K562 (cell line): ENCODE results near the gene GFOD1. TPM values are rescaled to one million over a fixed set of nuclear protein-coding genes. Genes with fewer than 3 reads are reported as not detected.

Experiments
- CBX1 ChIP-seq: sonication (generic); IDR thresholded peaks from 2 replicates; pipeline ENCODE4 v1.6.1; 2016; ENCODE audit warnings: antibody characterized with exemption, low read depth, mild to moderate bottlenecking
- CHCHD3 ChIP-seq: fragments of 250-450 bp; sonication (Bioruptor Pico); IDR thresholded peaks from 2 replicates; pipeline ENCODE4 v2.1.2; 2022; ENCODE audit warnings: mild to moderate bottlenecking
- CHD2 ChIP-seq: IDR thresholded peaks from 2 replicates; pipeline ENCODE4 v1.6.1; 2011; ENCODE audit warnings: low read depth, low read length
- FOXJ3 ChIP-seq: sonication (generic); formaldehyde crosslinking; IDR thresholded peaks from 2 replicates; pipeline ENCODE4 v1.4.0; 2020; ENCODE audit warnings: mild to moderate bottlenecking, missing genetic modification reagents
- HNRNPUL1 ChIP-seq: fragments of 200-400 bp; formaldehyde crosslinking; IDR thresholded peaks from 2 replicates; pipeline ENCODE4 v1.6.1; 2017; ENCODE audit warnings: low read length
- KLF6 ChIP-seq: fragments of 250-450 bp; sonication (Bioruptor Pico); IDR thresholded peaks from 2 replicates; pipeline ENCODE4 v1.4.0; 2020; ENCODE audit warnings: mild to moderate bottlenecking, moderate library complexity, borderline replicate concordance
- MCM7 ChIP-seq, 2 experiments: fragments of 450-650 bp; IDR thresholded peaks; 2 replicates each; pipeline ENCODE4 v1.6.1; 2016 to 2018
- NFIX ChIP-seq: fragments of 250-450 bp; sonication (Bioruptor Pico); IDR thresholded peaks from 2 replicates; pipeline ENCODE4 v1.4.0; 2020; ENCODE audit warnings: low read depth, mild to moderate bottlenecking, moderate library complexity
- POLR2A ChIP-seq: fragments of 450-650 bp; conservative IDR thresholded peaks from 2 replicates; pipeline ENCODE4 v1.6.1; 2016
- TAF9B ChIP-seq: fragments of 450-650 bp; IDR thresholded peaks from 2 replicates; pipeline ENCODE4 v1.6.1; 2018; ENCODE audit warnings: mild to moderate bottlenecking; ENCODE audit not compliant: partially characterized antibody
- ZNF140 ChIP-seq: fragments of 250-450 bp; sonication (Bioruptor Pico); IDR thresholded peaks from 2 replicates; pipeline ENCODE4 v1.8.0; 2021; ENCODE audit warnings: moderate library complexity, mild to moderate bottlenecking, inconsistent platforms
- ZNF197 ChIP-seq: fragments of 200-800 bp; sonication (Bioruptor generic); IDR thresholded peaks from 2 replicates; pipeline ENCODE4 v1.6.1; 2016; ENCODE audit warnings: low read depth, missing genetic modification characterization, missing compliant biosample characterization
- ZNF274 ChIP-seq: IDR thresholded peaks from 2 replicates; pipeline ENCODE4 v1.6.1; 2011; ENCODE audit warnings: low read depth, mild to moderate bottlenecking, low read length, moderate library complexity, borderline replicate concordance
- ZNF583 ChIP-seq: fragments of 250-450 bp; sonication (Bioruptor Pico); IDR thresholded peaks from 2 replicates; pipeline ENCODE4 v1.4.0; 2020
- ZNF707 ChIP-seq: fragments of 250-450 bp; sonication (Bioruptor Pico); conservative IDR thresholded peaks from 2 replicates; pipeline ENCODE4 v1.8.0; 2022; ENCODE audit warnings: inconsistent platforms, mild to moderate bottlenecking, moderate library complexity
- polyA plus RNA-seq, 8 experiments: library from polyadenylated mRNA; depleted of rRNA in 4 of 8; stranded (reverse) in 5 of 8; unstranded in 3 of 8; fragments of >200 nt; fragmentation: Nextera tagmentation in 2 of 8; fragmentation: Illumina TruSeq in 1 of 8; extraction: Ambion mirVana in 2 of 8; extraction: Trizol in 1 of 8; gene quantifications; 2 replicates each; pipeline versions ENCODE4 v1.2.1 to v1.2.3, GENCODE V29; 2011 to 2014; ENCODE audit warnings: inconsistent platforms in 1 of 8, missing spikeins in 1 of 8
- total RNA-seq, 7 experiments: library from RNA; depleted of rRNA in 6 of 7; stranded (reverse); fragments of >200 nt in 6 of 7; fragmentation: Illumina TruSeq in 2 of 7; extraction: Trizol in 2 of 7; gene quantifications; 2 replicates each; pipeline versions ENCODE4 v1.2.1 to v1.2.3, GENCODE V29; 2011 to 2021; ENCODE audit warnings: low replicate concordance in 1 of 7
- TF ChIP-seq, protein P1 (sequence below): fragments of 450-650 bp; IDR thresholded peaks from 2 replicates; pipeline ENCODE4 v1.6.1; 2016; ENCODE audit warnings: low read depth, mild to moderate bottlenecking, moderate library complexity
- TF ChIP-seq, protein P2 (sequence below), 3 experiments: fragments of 200-800 bp in 1 of 3; fragments of 250-450 bp in 1 of 3; fragments of 450-650 bp in 1 of 3; sonication (Bioruptor Pico) in 1 of 3; sonication (Bioruptor generic) in 1 of 3; formaldehyde crosslinking in 1 of 3; IDR thresholded peaks; 2 replicates each; pipeline versions ENCODE4 v1.6.1 to v1.8.0; 2016 to 2022; ENCODE audit warnings: mild to moderate bottlenecking in 2 of 3, missing genetic modification characterization in 2 of 3, missing compliant biosample characterization in 1 of 3, moderate library complexity in 1 of 3
- TF ChIP-seq, protein P3 (sequence below): fragments of 450-650 bp; formaldehyde crosslinking; IDR thresholded peaks from 2 replicates; pipeline ENCODE4 v1.4.0; 2022; ENCODE audit warnings: mild to moderate bottlenecking, moderate library complexity
- TF ChIP-seq, protein P4 (sequence below): fragments of 250-450 bp; sonication (Bioruptor Pico); IDR thresholded peaks from 2 replicates; pipeline ENCODE4 v1.8.0; 2022; ENCODE audit warnings: moderate library complexity, mild to moderate bottlenecking, inconsistent platforms
- TF ChIP-seq, protein P5 (sequence below): fragments of 250-450 bp; sonication (Bioruptor Pico); IDR thresholded peaks from 2 replicates; pipeline ENCODE4 v1.5.0; 2021
- TF ChIP-seq, protein P6 (sequence below): fragments of 250-450 bp; sonication (Bioruptor Pico); IDR thresholded peaks from 2 replicates; pipeline ENCODE4 v1.8.0; 2022; ENCODE audit warnings: inconsistent platforms, mild to moderate bottlenecking, moderate library complexity, borderline replicate concordance

Gene GFOD1
- total and polyA plus RNA-seq, 9 of the 15 experiments (the other 6 are each of a cell fraction or from before 2014, with no cell fraction given) = 3.8 to 12.0 (median 8.2) TPM

DNA sequence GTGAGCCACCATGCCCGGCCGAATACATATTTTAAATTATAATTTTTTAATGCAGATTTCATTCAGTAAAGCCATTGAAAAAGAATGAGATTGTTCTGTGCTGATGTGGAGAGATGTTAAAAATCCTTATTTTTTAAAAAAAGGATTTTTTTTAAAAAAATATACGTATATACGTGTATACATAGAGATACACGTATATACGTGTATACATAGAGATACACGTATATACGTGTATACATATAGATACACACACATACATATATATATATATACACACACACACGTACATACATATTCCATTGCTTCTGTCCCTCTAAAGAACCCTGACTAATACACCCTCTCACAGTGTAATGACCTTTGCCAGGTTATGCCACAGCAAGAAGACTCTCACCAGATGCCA, 135.2 kb downstream of the GFOD1 start (continued):
- no peak for TF ChIP-seq KLF6 (CRISPR knock-in tag)
- TF ChIP-seq, protein P1, sequence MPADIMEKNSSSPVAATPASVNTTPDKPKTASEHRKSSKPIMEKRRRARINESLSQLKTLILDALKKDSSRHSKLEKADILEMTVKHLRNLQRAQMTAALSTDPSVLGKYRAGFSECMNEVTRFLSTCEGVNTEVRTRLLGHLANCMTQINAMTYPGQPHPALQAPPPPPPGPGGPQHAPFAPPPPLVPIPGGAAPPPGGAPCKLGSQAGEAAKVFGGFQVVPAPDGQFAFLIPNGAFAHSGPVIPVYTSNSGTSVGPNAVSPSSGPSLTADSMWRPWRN = no peak
- TF ChIP-seq CBX1 = no peak
- TF ChIP-seq ZNF140 (CRISPR knock-in tag) = 0 out of 2 replicates have a peak, but pooled peaks have one; percentile 46
- TF ChIP-seq ZNF274 = no peak
- no peak for TF ChIP-seq MCM7 (IDR thresholded peaks at IDR 0.05)
- TF ChIP-seq, protein P2, sequence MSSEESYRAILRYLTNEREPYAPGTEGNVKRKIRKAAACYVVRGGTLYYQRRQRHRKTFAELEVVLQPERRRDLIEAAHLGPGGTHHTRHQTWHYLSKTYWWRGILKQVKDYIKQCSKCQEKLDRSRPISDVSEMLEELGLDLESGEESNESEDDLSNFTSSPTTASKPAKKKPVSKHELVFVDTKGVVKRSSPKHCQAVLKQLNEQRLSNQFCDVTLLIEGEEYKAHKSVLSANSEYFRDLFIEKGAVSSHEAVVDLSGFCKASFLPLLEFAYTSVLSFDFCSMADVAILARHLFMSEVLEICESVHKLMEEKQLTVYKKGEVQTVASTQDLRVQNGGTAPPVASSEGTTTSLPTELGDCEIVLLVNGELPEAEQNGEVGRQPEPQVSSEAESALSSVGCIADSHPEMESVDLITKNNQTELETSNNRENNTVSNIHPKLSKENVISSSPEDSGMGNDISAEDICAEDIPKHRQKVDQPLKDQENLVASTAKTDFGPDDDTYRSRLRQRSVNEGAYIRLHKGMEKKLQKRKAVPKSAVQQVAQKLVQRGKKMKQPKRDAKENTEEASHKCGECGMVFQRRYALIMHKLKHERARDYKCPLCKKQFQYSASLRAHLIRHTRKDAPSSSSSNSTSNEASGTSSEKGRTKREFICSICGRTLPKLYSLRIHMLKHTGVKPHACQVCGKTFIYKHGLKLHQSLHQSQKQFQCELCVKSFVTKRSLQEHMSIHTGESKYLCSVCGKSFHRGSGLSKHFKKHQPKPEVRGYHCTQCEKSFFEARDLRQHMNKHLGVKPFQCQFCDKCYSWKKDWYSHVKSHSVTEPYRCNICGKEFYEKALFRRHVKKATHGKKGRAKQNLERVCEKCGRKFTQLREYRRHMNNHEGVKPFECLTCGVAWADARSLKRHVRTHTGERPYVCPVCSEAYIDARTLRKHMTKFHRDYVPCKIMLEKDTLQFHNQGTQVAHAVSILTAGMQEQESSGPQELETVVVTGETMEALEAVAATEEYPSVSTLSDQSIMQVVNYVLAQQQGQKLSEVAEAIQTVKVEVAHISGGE (CRISPR knock-in tag; IDR thresholded peaks at IDR 0.05) = peak in 1 of 3 experiments; percentile 64; a peak in 1 of 6 replicates
- TF ChIP-seq TAF9B = no peak
- no peak for TF ChIP-seq CHD2
- TF ChIP-seq ZNF707 (CRISPR knock-in tag) = peak; percentile 62; the same call in 1 of the 2 replicates
- peak; percentile 73 for TF ChIP-seq NFIX
- no peak for TF ChIP-seq ZNF197 (CRISPR knock-in tag)
- no peak for TF ChIP-seq HNRNPUL1
- TF ChIP-seq, protein P3, sequence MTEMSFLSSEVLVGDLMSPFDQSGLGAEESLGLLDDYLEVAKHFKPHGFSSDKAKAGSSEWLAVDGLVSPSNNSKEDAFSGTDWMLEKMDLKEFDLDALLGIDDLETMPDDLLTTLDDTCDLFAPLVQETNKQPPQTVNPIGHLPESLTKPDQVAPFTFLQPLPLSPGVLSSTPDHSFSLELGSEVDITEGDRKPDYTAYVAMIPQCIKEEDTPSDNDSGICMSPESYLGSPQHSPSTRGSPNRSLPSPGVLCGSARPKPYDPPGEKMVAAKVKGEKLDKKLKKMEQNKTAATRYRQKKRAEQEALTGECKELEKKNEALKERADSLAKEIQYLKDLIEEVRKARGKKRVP (CRISPR knock-in tag) = no peak
- no peak for TF ChIP-seq POLR2A
- no peak for TF ChIP-seq ZNF583
- TF ChIP-seq, protein P4, sequence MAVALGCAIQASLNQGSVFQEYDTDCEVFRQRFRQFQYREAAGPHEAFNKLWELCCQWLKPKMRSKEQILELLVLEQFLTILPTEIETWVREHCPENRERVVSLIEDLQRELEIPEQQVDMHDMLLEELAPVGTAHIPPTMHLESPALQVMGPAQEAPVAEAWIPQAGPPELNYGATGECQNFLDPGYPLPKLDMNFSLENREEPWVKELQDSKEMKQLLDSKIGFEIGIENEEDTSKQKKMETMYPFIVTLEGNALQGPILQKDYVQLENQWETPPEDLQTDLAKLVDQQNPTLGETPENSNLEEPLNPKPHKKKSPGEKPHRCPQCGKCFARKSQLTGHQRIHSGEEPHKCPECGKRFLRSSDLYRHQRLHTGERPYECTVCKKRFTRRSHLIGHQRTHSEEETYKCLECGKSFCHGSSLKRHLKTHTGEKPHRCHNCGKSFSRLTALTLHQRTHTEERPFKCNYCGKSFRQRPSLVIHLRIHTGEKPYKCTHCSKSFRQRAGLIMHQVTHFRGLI (CRISPR knock-in tag) = peak; percentile 51; the same call in 1 of the 2 replicates
- no peak for TF ChIP-seq FOXJ3
- TF ChIP-seq, protein P5, sequence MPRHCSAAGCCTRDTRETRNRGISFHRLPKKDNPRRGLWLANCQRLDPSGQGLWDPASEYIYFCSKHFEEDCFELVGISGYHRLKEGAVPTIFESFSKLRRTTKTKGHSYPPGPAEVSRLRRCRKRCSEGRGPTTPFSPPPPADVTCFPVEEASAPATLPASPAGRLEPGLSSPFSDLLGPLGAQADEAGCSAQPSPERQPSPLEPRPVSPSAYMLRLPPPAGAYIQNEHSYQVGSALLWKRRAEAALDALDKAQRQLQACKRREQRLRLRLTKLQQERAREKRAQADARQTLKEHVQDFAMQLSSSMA (CRISPR knock-in tag) = no peak
- TF ChIP-seq, protein P6, sequence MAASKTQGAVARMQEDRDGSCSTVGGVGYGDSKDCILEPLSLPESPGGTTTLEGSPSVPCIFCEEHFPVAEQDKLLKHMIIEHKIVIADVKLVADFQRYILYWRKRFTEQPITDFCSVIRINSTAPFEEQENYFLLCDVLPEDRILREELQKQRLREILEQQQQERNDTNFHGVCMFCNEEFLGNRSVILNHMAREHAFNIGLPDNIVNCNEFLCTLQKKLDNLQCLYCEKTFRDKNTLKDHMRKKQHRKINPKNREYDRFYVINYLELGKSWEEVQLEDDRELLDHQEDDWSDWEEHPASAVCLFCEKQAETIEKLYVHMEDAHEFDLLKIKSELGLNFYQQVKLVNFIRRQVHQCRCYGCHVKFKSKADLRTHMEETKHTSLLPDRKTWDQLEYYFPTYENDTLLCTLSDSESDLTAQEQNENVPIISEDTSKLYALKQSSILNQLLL (CRISPR knock-in tag) = peak; percentile 93
- TF ChIP-seq CHCHD3 (CRISPR knock-in tag) = no peak
